ENCODE data around the gene PELI3.

DNA sequence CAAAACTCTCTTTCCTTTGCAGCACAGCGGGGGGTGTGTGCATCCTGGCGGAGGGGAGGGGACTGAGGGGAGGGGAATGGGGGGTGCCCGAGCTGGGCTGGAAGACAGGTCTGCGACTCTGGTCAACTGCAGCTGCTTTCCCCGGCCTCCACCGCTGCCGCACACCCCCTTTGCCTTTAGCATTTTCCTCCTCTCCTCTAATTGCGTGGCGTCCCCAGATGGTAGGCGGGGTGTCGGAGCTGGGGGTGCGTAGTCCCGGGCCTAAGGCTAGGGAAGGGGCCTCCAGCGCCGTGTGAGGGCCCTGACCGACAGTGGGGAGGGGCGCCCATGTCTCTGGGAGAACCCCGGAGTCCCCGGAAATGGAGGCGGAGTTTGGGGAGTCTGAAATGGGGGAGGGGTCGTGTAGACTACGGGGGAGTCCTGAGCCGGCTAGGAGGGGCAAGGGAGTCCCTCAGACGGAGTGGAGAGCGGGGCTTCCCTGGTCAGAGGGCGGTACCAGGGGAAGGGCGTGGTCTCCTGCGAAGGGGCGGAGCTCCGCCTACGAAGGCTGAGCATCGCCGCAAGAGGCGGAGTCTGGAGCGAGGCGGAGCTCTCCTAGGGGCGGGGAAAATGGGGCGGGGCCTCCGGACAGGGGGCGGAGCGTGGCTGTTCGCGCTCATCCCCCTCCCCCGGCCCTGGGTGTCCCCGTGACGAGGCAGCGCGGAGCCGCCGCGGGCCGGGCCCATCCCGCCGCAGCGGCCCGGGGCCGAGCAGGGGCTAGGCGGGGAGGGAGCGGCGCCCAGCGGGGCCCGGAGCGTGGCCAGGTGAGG lies at the start of gene PELI3:
- TF ChIP-seq, protein P1, sequence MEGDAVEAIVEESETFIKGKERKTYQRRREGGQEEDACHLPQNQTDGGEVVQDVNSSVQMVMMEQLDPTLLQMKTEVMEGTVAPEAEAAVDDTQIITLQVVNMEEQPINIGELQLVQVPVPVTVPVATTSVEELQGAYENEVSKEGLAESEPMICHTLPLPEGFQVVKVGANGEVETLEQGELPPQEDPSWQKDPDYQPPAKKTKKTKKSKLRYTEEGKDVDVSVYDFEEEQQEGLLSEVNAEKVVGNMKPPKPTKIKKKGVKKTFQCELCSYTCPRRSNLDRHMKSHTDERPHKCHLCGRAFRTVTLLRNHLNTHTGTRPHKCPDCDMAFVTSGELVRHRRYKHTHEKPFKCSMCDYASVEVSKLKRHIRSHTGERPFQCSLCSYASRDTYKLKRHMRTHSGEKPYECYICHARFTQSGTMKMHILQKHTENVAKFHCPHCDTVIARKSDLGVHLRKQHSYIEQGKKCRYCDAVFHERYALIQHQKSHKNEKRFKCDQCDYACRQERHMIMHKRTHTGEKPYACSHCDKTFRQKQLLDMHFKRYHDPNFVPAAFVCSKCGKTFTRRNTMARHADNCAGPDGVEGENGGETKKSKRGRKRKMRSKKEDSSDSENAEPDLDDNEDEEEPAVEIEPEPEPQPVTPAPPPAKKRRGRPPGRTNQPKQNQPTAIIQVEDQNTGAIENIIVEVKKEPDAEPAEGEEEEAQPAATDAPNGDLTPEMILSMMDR (conservative IDR thresholded peaks at IDR 0.05; ENCODE audit: low read depth, low read length) = no peak
- no peak for TF ChIP-seq EZH2 (IDR thresholded peaks at IDR 0.05; ENCODE audit: low read length, unreplicated experiment)
